HL-60 (cell line): ENCODE data around the gene MS4A12.

Source experiments
- CTCF ChIP-seq: IDR thresholded peaks from one replicate; pipeline ENCODE4 v1.5.1; 2011; ENCODE audit warnings: low read length, control low read depth, inconsistent platforms; ENCODE audit not compliant: insufficient read depth
- POLR2AphosphoS5 ChIP-seq: IDR thresholded peaks from 2 replicates; pipeline ENCODE4 v1.6.1; 2012; ENCODE audit warnings: low read depth
- REST ChIP-seq: IDR thresholded peaks from 2 replicates; pipeline ENCODE4 v1.6.1; 2012; ENCODE audit warnings: low read depth; ENCODE audit not compliant: insufficient replicate concordance
- SPI1 ChIP-seq: IDR thresholded peaks from 2 replicates; pipeline ENCODE4 v1.6.1; 2012; ENCODE audit warnings: low read depth, mild to moderate bottlenecking, borderline replicate concordance

GRCh38 chr11:60493454-60493853 lies 876 bp downstream of the MS4A12 start:
- no peak for TF ChIP-seq CTCF
- no peak for TF ChIP-seq SPI1
- TF ChIP-seq POLR2AphosphoS5, result no peak
- TF ChIP-seq REST, result no peak
